Liver (tissue), 3 donors: ENCODE measurements around the gene STAT5B.

Source experiments
- EGR1 ChIP-seq, 2 donors: IDR thresholded peaks; 2 replicates each; pipeline ENCODE4 v1.6.1; 2016 to 2018; ENCODE audit warnings: antibody characterized with exemption in 2 of 2, low read depth in 2 of 2
- NR2F2 ChIP-seq: IDR thresholded peaks from 2 replicates; pipeline ENCODE4 v1.6.1; 2016; ENCODE audit warnings: antibody characterized with exemption
- RAD21 ChIP-seq, 2 donors: IDR thresholded peaks; 2 replicates each; pipeline ENCODE4 v1.6.1; 2016; ENCODE audit warnings: antibody characterized with exemption in 2 of 2, mild to moderate bottlenecking in 2 of 2
- RXRA ChIP-seq, 2 donors: IDR thresholded peaks; 2 replicates each; pipeline ENCODE4 v1.6.1; 2017 to 2018; ENCODE audit warnings: antibody characterized with exemption in 2 of 2, mild to moderate bottlenecking in 1 of 2
- TF ChIP-seq, protein P1 (sequence below): fragments of 150-350 bp; IDR thresholded peaks from 2 replicates; pipeline ENCODE4 v1.5.1; 2017; ENCODE audit warnings: improper control_type of control experiment, low read depth, low read length; ENCODE audit not compliant: missing input control
- TF ChIP-seq, protein P2 (sequence below): IDR thresholded peaks from 2 replicates; pipeline ENCODE4 v1.6.1; 2016; ENCODE audit warnings: antibody characterized with exemption, mild to moderate bottlenecking
- donor health status: healthy.
- donor health status: healthy.

DNA sequence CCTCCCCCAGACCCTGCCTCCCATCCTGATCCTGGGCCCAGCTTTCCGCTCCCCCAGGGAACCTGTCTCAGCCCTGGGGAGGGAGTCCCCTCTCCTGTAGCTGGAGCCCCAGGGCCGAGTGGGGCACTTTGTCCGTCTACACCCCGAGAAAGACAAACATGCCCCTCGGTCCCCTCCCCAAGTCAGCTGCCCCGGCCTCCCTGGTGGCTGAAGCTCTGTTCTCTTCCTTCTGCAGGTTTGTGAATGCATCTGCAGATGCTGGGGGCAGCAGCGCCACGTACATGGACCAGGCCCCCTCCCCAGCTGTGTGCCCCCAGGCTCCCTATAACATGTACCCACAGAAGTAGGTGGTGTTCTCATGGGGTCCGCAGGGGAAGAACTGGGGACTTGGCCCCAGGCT lies 33.0 kb upstream of the STAT5B start:
- TF ChIP-seq, protein P1, sequence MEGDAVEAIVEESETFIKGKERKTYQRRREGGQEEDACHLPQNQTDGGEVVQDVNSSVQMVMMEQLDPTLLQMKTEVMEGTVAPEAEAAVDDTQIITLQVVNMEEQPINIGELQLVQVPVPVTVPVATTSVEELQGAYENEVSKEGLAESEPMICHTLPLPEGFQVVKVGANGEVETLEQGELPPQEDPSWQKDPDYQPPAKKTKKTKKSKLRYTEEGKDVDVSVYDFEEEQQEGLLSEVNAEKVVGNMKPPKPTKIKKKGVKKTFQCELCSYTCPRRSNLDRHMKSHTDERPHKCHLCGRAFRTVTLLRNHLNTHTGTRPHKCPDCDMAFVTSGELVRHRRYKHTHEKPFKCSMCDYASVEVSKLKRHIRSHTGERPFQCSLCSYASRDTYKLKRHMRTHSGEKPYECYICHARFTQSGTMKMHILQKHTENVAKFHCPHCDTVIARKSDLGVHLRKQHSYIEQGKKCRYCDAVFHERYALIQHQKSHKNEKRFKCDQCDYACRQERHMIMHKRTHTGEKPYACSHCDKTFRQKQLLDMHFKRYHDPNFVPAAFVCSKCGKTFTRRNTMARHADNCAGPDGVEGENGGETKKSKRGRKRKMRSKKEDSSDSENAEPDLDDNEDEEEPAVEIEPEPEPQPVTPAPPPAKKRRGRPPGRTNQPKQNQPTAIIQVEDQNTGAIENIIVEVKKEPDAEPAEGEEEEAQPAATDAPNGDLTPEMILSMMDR, result no peak
- TF ChIP-seq RAD21 (IDR thresholded peaks at IDR 0.05) (no peak), EGR1 (IDR thresholded peaks at IDR 0.05; ENCODE audit: low read depth in 2 of 2) (no peak), RXRA (IDR thresholded peaks at IDR 0.05) (no peak), NR2F2 (no peak)
- TF ChIP-seq, protein P2, sequence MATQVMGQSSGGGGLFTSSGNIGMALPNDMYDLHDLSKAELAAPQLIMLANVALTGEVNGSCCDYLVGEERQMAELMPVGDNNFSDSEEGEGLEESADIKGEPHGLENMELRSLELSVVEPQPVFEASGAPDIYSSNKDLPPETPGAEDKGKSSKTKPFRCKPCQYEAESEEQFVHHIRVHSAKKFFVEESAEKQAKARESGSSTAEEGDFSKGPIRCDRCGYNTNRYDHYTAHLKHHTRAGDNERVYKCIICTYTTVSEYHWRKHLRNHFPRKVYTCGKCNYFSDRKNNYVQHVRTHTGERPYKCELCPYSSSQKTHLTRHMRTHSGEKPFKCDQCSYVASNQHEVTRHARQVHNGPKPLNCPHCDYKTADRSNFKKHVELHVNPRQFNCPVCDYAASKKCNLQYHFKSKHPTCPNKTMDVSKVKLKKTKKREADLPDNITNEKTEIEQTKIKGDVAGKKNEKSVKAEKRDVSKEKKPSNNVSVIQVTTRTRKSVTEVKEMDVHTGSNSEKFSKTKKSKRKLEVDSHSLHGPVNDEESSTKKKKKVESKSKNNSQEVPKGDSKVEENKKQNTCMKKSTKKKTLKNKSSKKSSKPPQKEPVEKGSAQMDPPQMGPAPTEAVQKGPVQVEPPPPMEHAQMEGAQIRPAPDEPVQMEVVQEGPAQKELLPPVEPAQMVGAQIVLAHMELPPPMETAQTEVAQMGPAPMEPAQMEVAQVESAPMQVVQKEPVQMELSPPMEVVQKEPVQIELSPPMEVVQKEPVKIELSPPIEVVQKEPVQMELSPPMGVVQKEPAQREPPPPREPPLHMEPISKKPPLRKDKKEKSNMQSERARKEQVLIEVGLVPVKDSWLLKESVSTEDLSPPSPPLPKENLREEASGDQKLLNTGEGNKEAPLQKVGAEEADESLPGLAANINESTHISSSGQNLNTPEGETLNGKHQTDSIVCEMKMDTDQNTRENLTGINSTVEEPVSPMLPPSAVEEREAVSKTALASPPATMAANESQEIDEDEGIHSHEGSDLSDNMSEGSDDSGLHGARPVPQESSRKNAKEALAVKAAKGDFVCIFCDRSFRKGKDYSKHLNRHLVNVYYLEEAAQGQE, result no peak
